OCI-LY7 (cell line): ENCODE data around the gene KCNIP1.

ENCODE experiments used
- CTCF ChIP-seq: fragments of 200-600 bp; sonication (generic); conservative IDR thresholded peaks from 2 replicates; pipeline ENCODE4 v1.5.1; 2014; ENCODE audit warnings: mild to moderate bottlenecking, antibody characterized with exemption, low read length, moderate library complexity, mixed read lengths
- EZH2phosphoT487 ChIP-seq: fragments of 200-600 bp; sonication (generic); IDR thresholded peaks from 2 replicates; pipeline ENCODE4 v1.6.1; 2018; ENCODE audit warnings: low read depth, borderline replicate concordance, mild to moderate bottlenecking, mixed run types, antibody characterized with exemption, low read length, moderate library complexity, mixed read lengths

- TF ChIP-seq CTCF (no peak), EZH2phosphoT487 (no peak)
These were observed 4.2 kb upstream of the KCNIP1 start for GRCh38 chr5:170499621-170500020.
